Measurements from ENCODE around the gene SAP25. TPM values are rescaled to one million over a fixed set of nuclear protein-coding genes. Genes with fewer than 3 reads are reported as not detected.
"Not testable (repeated sequence)": the region's sequence is repeated elsewhere in the genome, so short reads cannot be mapped to it uniquely, and the experiment has no call there.

The SAP25 gene
- total RNA-seq, 1 experiment from 2014 or later = not detected

DNA sequence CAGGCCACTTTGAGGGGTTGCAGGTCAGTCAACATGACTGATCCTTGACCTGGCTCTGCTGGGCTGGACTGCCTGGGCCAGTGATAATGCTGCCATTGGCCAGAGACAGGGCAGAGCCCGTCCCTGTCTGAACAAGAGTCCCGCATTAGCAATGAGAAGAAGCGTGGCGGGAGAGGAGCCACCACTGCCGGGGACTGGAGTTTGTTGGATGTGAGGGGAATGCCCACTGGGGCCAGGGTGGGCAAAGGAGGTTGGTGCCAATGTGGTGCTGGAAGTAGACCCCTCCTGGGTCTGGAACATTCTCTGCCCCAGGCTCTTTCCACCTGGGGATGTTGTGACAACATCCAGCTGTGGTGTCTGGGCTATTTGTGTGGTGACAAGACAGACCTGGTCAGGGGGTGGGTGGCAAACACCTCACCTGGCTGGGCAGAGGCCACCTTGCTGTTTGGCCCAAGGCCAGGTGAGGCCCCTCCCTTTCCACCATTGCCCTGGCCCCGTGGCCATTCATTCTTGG lies 7.6 kb downstream of the SAP25 start:
- no peak for DNase-seq (ENCODE audit: low spot score)
- in situ Hi-C loops (cut with HindIII; ENCODE audit: low sequenced_read_pairs) = no loop called here

DNA sequence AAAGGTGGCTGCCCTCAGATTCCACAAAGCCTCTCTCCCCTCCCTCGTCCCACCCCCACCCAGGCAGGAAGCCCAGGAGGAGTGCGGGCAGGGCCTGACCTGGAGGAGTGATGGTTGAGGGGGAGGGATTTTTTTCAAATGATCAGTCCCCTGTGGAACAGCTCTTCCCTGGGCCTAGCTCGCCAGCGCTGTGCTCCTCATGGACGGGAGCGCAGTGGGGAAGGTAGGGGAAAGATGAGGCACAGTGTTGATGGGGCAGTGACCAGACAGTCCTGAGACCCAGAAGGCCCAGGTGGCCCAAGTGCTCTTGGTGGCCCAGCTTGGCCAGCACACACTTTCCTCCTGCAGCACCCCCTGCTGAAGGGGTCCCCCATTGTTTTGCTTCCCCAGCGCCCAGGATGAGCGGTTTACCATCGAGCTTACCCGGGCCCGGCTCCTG lies 8.5 kb downstream of the SAP25 start:
- DNase-seq (ENCODE audit: low spot score) = no peak
- in situ Hi-C loops (cut with HindIII; ENCODE audit: low sequenced_read_pairs) = no loop called here

- DNase-seq (ENCODE audit: low spot score); in situ Hi-C loops (cut with HindIII; ENCODE audit: low sequenced_read_pairs): not testable (repeated sequence)
Measured at GRCh38 chr7:100564405-100564804, 9.3 kb downstream of the SAP25 start.

GRCh38 chr7:100563809-100564400 lies 9.8 kb downstream of the SAP25 start:
- in situ Hi-C loops (cut with HindIII; ENCODE audit: low sequenced_read_pairs) = no loop called here
- peak; percentile 72 for DNase-seq (ENCODE audit: low spot score)

GRCh38 chr7:100563100-100563564 lies 10.6 kb downstream of the SAP25 start:
- DNase-seq (ENCODE audit: low spot score) = no peak
- in situ Hi-C loops (cut with HindIII; ENCODE audit: low sequenced_read_pairs) = no loop called here

DNA sequence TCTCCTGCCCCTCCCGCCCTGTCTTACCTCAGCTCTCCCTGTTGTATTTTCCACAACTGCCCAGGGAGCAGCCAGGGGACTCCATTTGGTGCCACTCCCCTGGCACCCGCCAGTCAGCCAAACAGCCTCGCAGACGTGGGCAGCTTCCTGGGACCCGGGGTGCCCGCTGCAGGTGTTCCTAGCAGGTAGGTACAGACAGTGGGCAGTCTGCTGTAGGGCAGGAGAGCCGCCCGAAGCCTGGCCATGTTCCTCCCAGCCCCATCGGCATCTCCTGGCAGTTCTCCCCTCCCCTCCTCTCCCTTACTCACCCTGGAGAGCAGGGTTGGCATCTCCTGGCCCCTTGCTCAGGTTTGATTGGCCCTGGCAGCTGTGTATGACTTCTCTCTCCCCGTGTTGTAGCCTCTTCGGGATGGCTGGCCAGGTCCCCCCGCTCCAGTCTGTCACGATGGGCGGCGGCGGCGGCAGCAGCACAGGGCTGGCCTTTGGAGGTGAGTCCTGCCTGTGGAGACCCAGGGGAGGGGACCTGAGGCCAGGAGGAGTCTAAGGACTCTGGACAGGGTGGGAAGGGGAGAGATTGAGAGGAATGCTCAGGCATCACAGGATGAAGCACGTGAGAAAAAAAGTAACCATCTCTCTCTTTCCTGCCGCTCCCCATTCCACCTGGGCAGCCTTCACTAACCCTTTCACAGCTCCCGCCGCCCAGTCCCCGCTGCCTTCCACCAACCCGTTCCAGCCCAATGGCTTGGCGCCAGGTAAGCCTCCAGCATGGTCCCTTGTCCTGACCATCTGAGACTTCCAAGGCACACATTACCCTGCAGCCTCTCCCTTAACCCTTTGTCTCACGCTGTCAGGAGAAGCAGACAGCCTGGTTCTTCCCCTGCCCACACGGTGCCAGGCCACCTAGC lies 11.3 kb downstream of the SAP25 start:
- in situ Hi-C loops (cut with HindIII; ENCODE audit: low sequenced_read_pairs) = no loop called here
- DNase-seq (ENCODE audit: low spot score) = peak; percentile 67

DNA sequence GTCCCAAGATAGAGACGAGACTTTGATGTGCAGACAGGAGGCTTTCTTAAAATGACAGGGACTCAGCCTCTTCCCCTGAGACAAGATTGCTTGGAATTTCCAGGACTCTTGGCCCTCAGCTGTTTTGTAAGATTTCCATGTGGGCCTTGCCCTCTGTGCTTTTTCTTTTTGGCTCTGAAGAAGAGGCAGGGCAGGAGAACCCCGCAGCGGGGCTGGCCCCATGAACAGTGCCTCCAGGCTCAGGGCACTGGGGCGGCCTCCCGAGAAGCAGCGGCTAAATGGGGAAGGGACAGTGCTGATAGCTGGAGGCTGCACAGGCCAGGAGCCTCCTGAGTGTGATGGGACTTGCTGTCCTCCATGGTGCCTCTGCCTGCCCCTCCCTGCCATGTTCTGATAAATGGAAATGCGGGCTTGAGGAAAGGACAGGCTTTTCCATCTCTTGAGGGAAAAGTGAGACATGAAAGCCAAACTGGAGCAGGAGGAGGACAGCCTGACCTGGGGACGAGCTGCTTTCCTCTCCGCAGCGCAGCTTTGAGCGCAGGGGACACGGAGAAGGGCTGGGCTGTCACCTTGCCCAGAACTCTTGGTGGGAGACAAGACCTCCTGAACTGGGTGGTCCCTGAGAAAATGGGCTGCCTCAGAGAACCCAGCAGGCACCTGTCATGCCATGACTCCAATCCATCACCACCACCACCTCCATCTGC lies 12.1 kb downstream of the SAP25 start:
- in situ Hi-C loops (cut with HindIII; ENCODE audit: low sequenced_read_pairs) = no loop called here
- DNase-seq (ENCODE audit: low spot score) = peak; percentile 32

DNA sequence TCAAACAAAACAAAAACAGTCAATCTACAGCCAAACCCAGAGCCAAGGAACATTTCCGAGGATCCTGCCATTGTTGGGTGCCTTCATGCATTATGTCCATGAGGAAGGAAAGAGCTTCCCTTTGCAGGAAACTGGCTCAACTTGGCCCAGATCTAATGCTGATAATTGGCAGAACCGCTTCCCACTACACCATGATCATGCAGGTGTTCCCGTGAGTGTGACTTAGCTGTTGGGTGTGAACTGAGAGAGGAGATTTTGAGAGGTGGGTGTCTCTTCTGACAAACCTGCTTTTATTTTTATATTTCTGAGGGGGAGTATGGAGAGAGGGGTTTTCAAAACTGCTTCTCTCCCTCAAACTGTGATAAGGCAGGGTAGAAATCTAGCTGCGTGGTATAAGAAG lies 14.6 kb downstream of the SAP25 start:
- in situ Hi-C loops (cut with HindIII; ENCODE audit: low sequenced_read_pairs) = no loop called here
- no peak for DNase-seq (ENCODE audit: low spot score)

GRCh38 chr7:100556541-100556940 lies 17.2 kb downstream of the SAP25 start:
- in situ Hi-C loops (cut with HindIII; ENCODE audit: low sequenced_read_pairs) = no loop called here
- no peak for DNase-seq (ENCODE audit: low spot score)

GRCh38 chr7:100555701-100556100 lies 18.0 kb downstream of the SAP25 start:
- DNase-seq (ENCODE audit: low spot score) = no peak
- in situ Hi-C loops (cut with HindIII; ENCODE audit: low sequenced_read_pairs) = no loop called here

GRCh38 chr7:100553032-100553431 lies 20.7 kb downstream of the SAP25 start:
- DNase-seq (ENCODE audit: low spot score) = no peak
- in situ Hi-C loops (cut with HindIII; ENCODE audit: low sequenced_read_pairs) = no loop called here

DNA sequence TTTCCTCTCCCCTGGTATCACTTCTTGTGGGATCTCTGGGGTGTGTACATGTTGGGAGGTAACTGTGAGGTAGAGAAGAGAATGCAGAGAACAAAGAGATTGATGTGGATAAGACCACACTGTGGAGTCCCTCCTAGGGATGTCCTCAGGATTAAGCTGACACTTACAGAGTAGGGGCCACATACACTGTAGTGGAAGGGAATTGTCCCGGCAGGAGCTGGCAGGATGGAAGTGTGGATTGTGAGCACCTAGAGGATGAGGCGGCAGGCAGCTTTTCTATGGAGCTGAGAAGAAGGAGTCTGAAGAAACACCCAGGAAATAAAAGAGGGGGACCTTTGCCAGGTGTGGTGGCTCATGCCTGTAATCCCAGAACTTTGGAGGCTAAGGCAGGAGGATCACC lies 21.2 kb downstream of the SAP25 start:
- in situ Hi-C loops (cut with HindIII; ENCODE audit: low sequenced_read_pairs) = no loop called here
- DNase-seq (ENCODE audit: low spot score) = no peak

DNA sequence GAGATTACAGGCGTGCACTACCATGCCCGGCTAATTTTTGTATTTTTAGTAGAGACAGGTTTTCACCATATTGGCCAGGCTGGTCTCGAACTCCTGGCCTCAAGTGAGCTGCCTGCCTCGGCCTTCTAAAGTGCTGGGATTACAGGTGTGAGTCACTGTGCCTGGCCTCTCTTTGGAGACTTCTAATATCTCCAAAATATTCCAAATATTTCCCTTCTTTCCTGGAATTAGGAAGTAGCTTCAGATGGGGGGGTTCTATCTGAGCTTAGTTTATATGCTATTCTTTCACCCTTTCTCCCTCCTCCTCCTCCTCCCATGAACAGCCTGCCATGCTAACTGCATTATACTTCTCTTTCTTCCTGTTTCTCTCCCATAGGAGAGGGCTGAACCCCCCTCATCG lies 25.3 kb downstream of the SAP25 start:
- DNase-seq (ENCODE audit: low spot score); in situ Hi-C loops (cut with HindIII; ENCODE audit: low sequenced_read_pairs): not testable (repeated sequence)

DNA sequence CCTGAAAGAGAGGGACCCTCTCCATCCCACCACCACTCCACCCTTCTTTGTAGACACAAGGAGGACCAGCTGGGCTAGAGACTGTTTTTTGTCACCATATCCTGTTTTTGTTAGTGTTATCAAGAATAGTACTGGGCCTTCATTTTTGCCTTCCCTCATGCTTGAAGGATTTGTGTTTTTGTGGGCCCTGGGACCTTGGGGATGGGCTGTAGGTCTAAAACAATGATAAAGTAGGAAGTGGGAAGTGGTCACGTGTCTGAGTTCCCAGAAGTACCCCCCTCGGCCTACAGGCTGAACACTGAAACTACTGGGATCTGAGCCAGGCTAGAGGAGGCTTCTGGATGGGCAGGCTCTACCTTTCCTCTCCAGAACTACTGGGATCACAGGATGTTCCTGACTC lies 25.8 kb downstream of the SAP25 start:
- DNase-seq (ENCODE audit: low spot score) = peak; percentile 32
- in situ Hi-C loops (cut with HindIII; ENCODE audit: low sequenced_read_pairs) = no loop called here

DNA sequence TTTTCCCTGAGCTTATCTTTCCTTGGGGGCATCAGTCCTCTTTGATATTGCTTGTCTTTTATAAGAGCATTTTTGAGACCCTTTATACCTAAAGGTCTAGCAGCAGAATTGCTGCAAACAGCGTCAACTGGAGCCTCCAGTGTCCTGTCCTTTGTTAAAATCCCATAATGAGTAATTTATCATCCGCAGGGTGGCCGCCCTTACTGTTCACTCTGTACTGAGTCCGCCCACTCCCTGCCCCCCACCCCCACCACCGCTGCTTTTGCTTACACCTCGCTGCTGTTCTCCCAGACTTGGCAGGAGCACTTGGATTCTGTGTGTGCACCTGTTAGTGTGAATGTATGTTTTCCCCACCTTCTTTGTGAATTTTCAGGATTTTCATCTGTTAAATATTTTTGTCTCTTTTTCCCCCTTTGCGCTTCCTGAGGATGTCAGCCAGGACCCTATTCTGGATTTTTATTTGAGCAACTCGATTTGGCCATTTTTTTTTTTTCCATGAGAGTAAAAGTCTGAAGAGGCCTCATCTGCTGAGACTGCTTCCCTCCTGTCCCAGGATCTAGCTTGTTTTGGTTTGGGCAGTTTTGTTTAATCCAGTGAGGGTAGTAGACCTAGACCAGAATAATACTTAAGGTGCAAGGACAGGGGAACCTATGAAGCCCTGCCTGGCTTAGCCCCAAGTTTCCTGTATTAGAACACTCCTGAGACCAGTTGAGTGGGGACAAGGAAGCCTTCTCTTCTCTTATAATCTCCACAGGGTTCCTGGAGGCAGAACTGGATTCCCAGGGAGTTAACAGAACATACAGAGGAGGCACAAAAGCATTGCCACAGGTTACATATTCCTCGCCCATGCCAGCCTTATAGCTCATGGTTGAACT lies 26.5 kb downstream of the SAP25 start:
- peak; percentile 26 for DNase-seq (ENCODE audit: low spot score)
- in situ Hi-C loops (cut with HindIII; ENCODE audit: low sequenced_read_pairs) = no loop called here

DNA sequence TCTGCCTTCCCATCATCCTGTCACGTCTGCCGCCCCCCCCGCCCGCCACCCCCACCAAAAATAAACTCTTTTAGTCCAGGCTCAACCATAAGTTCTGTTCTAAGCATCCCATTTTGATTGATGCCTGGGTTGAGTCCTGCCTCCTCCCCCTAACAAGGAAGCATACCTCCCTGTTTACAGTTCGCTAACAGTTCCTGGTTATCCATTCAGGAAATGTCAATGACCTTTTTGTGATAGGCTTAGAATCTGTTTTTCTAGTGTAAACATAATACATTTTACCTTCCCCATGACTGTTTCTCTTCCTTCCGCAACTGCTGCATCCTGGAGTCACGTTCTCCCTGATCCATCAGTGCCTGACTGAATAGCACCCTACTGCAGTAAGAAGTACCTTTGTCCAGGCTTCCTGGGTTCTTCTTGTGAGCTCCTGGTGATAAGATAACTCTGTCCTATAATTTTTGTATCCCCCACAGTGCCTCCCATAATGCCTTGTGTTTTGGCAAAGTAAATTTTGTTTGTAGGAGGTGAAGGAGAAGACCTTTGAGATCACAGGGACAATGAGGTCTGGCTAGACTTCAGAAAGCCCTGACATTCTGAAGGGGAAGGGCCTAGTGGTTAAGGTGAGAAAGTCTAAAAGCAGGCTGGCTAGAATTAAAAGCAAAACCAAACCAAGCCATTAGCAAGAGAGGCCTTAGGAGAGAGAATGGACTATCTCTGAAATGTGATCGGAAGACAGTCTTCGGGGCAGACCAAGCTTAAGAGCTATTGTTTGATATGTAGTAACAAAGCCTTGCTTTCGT lies 27.4 kb downstream of the SAP25 start:
- in situ Hi-C loops (cut with HindIII; ENCODE audit: low sequenced_read_pairs) = no loop called here
- DNase-seq (ENCODE audit: low spot score) = peak; percentile 27

- in situ Hi-C loops (cut with HindIII; ENCODE audit: low sequenced_read_pairs) = no loop called here
- peak; percentile 70 for DNase-seq (ENCODE audit: low spot score)
Measured at GRCh38 chr7:100545360-100546128, 28.2 kb downstream of the SAP25 start.

Measured in G401 (cell line).